ENCODE data around the gene WWC2.

Gene WWC2

DNA sequence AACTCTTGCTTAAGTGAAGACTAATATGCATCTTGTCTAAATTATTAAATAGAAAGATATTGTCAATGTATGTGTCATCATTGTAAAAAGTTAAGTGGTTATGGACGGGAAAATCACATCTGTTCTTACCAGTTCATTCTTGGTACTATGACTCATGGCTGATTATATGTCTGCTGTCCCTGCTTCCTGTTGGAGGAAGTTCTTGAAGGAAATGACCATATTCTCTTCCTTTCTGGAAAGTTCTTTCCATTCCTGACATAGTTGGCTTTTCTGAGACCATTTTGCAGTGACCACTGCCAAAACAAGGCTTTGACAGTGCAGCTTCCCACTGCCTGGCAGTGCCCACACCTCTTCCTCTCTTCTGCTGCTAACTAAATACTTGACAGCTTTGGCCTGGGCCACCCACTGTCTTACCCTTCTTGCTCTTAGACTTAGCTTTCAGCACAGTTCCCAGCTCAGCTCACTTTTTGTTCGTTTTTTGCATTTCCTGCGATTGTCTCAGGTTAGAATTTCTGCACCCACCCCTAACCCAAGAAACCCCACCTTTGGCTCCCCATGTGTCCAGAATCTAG lies 236.4 kb downstream of the WWC2 start:
- H3K4me3 ChIP-seq (ENCODE audit: low read depth, low read length) = no peak overlapping the region
- DNase-seq (ENCODE audit: low read depth) = no peak
- TF ChIP-seq, protein P1, sequence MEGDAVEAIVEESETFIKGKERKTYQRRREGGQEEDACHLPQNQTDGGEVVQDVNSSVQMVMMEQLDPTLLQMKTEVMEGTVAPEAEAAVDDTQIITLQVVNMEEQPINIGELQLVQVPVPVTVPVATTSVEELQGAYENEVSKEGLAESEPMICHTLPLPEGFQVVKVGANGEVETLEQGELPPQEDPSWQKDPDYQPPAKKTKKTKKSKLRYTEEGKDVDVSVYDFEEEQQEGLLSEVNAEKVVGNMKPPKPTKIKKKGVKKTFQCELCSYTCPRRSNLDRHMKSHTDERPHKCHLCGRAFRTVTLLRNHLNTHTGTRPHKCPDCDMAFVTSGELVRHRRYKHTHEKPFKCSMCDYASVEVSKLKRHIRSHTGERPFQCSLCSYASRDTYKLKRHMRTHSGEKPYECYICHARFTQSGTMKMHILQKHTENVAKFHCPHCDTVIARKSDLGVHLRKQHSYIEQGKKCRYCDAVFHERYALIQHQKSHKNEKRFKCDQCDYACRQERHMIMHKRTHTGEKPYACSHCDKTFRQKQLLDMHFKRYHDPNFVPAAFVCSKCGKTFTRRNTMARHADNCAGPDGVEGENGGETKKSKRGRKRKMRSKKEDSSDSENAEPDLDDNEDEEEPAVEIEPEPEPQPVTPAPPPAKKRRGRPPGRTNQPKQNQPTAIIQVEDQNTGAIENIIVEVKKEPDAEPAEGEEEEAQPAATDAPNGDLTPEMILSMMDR (IDR thresholded peaks at IDR 0.05; ENCODE audit: insufficient read depth, low read depth, low read length, missing control alignments) = no peak

DNA sequence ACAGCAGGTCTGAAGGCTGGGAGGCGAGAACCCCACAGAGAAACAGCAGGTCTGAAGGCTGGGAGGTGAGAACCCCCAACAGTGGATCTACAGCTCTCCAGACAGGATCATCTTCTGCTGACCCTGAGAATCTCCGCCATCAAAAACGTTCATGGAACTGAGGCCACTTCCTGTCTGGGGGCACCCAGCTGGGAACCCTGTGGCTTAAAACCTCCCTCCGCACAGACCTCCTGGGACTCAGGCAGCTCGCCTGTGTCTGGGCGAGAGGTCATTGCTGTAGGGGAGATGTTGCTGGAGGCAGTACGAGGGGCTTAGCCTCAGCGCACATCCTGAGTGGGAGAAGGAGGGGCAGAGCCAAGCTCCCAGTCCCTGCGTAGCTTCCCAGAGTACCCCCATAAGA lies 238.3 kb downstream of the WWC2 start:
- DNase-seq (ENCODE audit: low read depth) = no peak
- H3K4me3 ChIP-seq (ENCODE audit: low read depth, low read length) = no peak overlapping the region
- TF ChIP-seq, protein P1 (IDR thresholded peaks at IDR 0.05; ENCODE audit: insufficient read depth, low read depth, low read length, missing control alignments) = no peak

DNA sequence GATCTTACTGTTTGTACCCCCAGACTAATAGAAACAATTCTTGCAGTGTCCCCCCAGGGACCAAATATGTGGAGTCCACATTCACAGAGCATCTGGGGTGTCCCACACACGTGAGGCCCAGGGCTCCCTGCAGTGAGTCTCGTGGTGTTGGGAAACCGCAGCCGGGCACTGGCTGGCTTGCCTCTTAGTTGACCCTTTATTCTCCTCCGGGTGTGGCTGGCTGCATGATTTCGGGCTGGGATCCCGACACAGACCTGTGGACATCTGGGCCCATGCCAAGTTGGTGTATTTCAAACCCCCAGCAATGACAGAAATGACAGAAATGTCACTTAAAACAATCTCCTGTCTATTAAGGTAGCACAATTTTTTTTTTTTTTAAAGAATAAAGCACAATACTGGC lies 238.8 kb downstream of the WWC2 start:
- DNase-seq (ENCODE audit: low read depth) = no peak

DNA sequence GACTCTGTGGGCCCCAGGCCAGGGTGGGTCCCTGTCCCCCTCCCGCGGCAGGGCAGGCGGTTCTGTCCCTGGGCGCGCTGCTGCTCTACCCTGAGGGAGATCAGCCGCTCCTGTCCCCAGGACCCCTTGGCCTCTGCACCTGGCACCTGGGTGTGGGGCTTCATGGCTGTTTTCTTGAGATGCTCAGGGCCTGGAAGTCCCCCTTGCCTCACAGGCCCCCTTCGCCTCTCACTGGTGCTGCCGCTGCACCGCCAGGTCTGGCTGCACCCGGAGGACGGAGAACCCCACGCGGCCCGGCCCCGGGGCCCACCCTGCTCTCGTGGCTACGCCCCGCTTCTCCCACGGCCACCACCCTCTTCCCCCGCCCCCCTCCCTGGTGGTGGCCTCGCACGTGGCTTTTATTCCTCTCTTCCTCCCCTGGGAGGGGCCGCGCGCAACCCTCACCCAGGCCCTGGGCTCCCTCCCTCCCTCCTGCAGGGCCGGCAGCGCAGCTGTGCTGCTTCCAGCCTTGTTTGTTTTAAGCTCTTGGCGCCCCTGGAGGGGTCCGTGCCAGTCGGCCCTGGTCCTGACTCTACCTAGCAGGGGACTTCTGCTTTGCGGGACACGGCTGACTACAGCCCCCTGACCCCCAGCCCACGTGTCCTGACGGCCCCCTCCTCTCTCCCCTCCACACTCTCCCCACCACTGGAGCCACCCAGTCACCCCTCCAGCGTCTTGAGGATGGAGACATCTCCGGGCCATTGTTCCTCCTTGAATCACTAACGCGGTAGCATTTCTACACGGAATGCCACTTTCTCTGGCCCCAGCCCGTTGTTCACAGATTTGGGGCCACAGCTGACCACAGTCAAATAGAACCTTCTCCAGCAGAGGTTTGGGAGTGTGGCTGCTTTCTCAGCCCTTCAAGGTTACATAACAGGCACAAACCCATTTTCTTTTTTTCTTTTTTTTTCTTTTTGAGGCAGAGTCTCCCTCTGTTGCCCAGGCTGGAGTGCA lies 243.8 kb downstream of the WWC2 start:
- no peak overlapping the region for H3K4me3 ChIP-seq (ENCODE audit: low read depth, low read length)
- TF ChIP-seq, protein P1 (IDR thresholded peaks at IDR 0.05; ENCODE audit: insufficient read depth, low read depth, low read length, missing control alignments) = no peak
- DNase-seq (ENCODE audit: low read depth) = no peak

More for the DNA sequence above, 238.8 kb downstream of the WWC2 start:
- TF ChIP-seq, protein P1 (IDR thresholded peaks at IDR 0.05; ENCODE audit: insufficient read depth, low read depth, low read length, missing control alignments) = no peak
- no peak overlapping the region for H3K4me3 ChIP-seq (ENCODE audit: low read depth, low read length)

DNA sequence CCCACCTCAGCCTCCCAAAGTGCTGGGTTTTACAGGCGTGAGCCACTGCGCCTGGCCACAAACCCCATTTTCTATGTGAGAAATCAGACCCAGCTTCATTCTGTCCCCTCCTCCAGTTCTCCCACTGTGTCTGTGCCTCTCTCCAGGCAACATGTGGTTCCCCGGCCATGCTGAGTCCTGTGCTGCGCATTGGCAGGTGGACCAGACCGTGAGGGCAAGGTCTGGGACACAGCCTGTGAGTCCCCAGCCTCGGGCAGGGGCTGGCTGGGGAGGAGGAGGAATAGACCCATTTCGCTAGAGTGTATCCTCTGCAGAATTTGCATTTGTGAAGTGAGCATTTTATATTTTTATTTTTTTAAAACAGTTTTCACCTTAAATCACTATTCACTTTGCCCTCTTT lies 244.7 kb downstream of the WWC2 start:
- no peak for DNase-seq (ENCODE audit: low read depth)
- H3K4me3 ChIP-seq (ENCODE audit: low read depth, low read length) = no peak overlapping the region
- TF ChIP-seq, protein P1 (IDR thresholded peaks at IDR 0.05; ENCODE audit: insufficient read depth, low read depth, low read length, missing control alignments) = no peak

DNA sequence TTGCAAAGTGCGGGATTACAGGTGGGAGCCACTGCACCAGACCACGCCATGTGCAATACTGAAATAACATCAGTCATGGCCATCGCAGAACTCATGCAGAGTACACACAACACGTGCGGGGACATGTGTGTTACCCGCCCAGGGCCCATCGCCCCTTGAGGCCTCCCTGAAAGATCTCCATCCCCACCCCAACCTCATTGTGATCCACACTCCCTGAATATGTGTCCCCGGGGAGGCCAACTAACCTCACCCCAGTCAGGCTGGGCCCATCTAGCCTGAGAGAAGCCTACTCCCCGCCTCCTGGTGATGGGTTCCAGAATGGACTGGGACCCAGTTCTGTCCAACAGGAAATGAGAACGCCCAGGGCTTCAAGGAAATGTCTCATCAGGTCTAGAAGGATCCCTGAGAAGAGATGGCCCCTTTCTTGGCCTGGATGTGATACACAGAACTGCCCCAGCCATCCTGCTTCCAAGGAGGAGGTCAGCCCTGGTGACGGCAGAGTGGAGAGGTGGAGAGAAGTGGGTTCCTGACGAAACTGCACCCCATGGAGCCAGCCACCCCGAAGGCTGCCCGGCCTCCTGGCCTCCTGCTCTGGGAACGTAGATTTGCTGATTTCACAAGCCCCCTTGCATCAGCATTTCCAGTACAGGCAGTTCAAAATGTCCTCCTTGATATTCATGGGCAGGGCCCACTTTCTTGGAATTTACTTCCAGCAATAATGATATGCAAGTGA lies 245.6 kb downstream of the WWC2 start:
- DNase-seq (ENCODE audit: low read depth) = no peak
- TF ChIP-seq, protein P1 (IDR thresholded peaks at IDR 0.05; ENCODE audit: insufficient read depth, low read depth, low read length, missing control alignments) = no peak
- H3K4me3 ChIP-seq (ENCODE audit: low read depth, low read length) = no peak overlapping the region

Data from GM12865 (cell line).